Activated CD4-positive, alpha-beta T cell treated with anti-CD3 and anti-CD28 coated beads, Interleukin-2, amount 50 U/mL, for 16 hours (primary cell): ENCODE results near the gene HOATZ.

ENCODE experiments used
- DNase-seq: peaks from one replicate; pipeline ENCODE4 v3.0.0-alpha.2; 2020

Gene HOATZ

GRCh38 chr11:111585371-111585770 lies 70.8 kb downstream of the HOATZ start:
- no peak for DNase-seq

DNA sequence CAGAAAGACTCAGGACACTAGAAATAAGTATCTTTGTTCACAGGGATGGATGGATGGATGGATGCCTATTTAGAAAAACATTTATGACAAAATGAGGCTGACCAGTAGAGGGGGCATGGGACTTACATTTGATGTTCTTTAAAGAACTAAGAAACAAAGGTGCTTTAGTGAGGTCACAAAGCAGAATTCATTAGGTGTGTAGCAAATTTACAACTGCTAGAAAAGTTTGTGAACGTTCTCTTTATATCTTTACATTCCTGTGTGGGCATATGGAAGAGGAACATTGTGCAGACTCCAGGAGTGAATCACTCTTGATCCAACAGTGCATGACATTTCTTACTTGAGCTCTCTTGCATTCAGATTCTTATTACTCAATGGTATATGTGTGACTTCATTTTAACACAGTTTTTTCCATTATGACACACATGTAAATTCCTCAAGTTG lies 71.8 kb downstream of the HOATZ start:
- peak; percentile 42 for DNase-seq
